Stomach (tissue), 4 donors: ENCODE measurements around the gene TET2.

Experiments
- EP300 ChIP-seq: sonication (generic); formaldehyde crosslinking; IDR thresholded peaks from one replicate; pipeline ENCODE4 v1.6.1; 2017; ENCODE audit warnings: antibody characterized with exemption
- POLR2A ChIP-seq, 4 donors: fragments of 450-650 bp; IDR thresholded peaks; one replicate each; pipeline ENCODE4 v1.6.1; 2016; ENCODE audit warnings: antibody characterized with exemption in 4 of 4, control low read depth in 2 of 4, mild to moderate bottlenecking in 1 of 4, moderate library complexity in 1 of 4
- POLR2AphosphoS5 ChIP-seq, 3 donors: sonication (generic); formaldehyde crosslinking; IDR thresholded peaks; one replicate each; pipeline ENCODE4 v1.6.1; 2016; ENCODE audit warnings: antibody characterized with exemption in 3 of 3
- TF ChIP-seq, protein P1 (sequence below), 7 experiments: fragments of 450-650 bp in 4 of 7; fragments of 200-600 bp in 3 of 7; sonication (generic) in 3 of 7; IDR thresholded peaks; one replicate each; pipeline ENCODE4 v1.5.1; 2016 to 2019; ENCODE audit warnings: antibody characterized with exemption in 7 of 7, control low read depth in 2 of 7, mild to moderate bottlenecking in 1 of 7

DNA sequence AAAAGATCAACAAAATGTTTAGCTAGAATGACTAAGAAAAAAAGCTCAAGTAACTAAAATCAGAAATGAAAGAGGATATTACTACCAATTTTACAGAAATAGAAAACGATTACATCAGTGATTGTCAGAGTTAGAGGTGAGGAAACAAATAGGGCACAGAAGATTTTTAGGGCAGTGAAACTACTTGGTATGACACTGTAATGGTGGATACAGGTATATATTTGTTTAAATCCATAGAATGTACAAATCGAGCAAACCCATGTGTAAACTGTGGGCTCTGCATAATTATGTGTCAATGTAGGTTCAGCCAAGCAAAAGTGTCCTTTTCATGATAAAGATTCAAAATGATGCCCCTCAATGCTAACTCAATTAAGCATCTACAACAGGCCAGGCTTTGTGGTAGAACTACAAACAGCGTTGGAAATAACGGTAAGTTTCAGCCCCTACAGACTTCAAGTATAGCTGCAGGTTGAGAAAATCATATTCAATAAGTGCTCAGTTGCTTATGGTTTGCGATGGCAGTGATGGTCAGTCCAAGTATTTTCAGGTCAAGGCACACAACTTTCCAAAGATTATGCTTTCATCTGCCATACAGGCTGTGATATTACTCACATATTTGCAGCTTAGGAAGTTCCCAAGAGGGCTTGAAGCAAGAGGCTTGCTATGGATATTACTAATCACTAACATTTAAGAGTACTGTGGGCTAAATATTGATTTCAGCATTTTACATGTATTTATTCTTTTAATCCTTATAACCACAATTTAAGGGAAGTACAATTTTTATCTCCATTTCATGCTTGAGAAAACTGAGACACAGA lies 158.6 kb downstream of the TET2 start:
- TF ChIP-seq, protein P1, sequence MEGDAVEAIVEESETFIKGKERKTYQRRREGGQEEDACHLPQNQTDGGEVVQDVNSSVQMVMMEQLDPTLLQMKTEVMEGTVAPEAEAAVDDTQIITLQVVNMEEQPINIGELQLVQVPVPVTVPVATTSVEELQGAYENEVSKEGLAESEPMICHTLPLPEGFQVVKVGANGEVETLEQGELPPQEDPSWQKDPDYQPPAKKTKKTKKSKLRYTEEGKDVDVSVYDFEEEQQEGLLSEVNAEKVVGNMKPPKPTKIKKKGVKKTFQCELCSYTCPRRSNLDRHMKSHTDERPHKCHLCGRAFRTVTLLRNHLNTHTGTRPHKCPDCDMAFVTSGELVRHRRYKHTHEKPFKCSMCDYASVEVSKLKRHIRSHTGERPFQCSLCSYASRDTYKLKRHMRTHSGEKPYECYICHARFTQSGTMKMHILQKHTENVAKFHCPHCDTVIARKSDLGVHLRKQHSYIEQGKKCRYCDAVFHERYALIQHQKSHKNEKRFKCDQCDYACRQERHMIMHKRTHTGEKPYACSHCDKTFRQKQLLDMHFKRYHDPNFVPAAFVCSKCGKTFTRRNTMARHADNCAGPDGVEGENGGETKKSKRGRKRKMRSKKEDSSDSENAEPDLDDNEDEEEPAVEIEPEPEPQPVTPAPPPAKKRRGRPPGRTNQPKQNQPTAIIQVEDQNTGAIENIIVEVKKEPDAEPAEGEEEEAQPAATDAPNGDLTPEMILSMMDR (IDR thresholded peaks at IDR 0.05): no peak
- no peak for TF ChIP-seq EP300
- TF ChIP-seq POLR2A (IDR thresholded peaks at IDR 0.05): no peak
- TF ChIP-seq POLR2AphosphoS5 (IDR thresholded peaks at IDR 0.05): no peak
